ENCODE measurements around the gene EN2. TPM values are rescaled to one million over a fixed set of nuclear protein-coding genes. Genes with fewer than 3 reads are reported as not detected.

The EN2 gene
- total and polyA plus RNA-seq, 10 of the 15 experiments (the other 5 are each of a cell fraction or from before 2014, with no cell fraction given) = not detected

GRCh38 chr7:155431231-155431630 is 26.7 kb upstream of the EN2 start (continued):
- TF ChIP-seq ZBTB33 (IDR thresholded peaks at IDR 0.05) = no peak
- no peak for TF ChIP-seq CREB1 (IDR thresholded peaks at IDR 0.05; ENCODE audit: low read depth)

- H3K36me3 ChIP-seq (ENCODE audit: control insufficient read depth in 2 of 2, insufficient read depth in 2 of 2, low read length in 1 of 2) = no peaks in the 10 kb centered on the region
- H3K79me2 ChIP-seq (ENCODE audit: control insufficient read depth, insufficient read depth, low read length) = no peaks in the 10 kb centered on the region
- in situ Hi-C loops (cut with MboI) (no loop called here), intact Hi-C loops (cut with micrococcal nuclease; ENCODE audit: unreplicated experiment) (no loop called here)
- H3K27ac ChIP-seq (ENCODE audit: control insufficient read depth, insufficient read depth) = no peak overlapping the region
- H3K4me2 ChIP-seq (ENCODE audit: control insufficient read depth, insufficient read depth) = no peak overlapping the region
- no peaks in the 10 kb centered on the region for H4K20me1 ChIP-seq (ENCODE audit: control insufficient read depth, insufficient read depth)
- no peak overlapping the region for H3K4me3 ChIP-seq
- no peaks in the 10 kb centered on the region for H3K4me1 ChIP-seq (ENCODE audit: control insufficient read depth, insufficient read depth, low read length)
- DNase-seq (ENCODE audit: low read depth, low spot score) (no peak), ATAC-seq (no peak), FAIRE-seq (no peak)
- no peak overlapping the region for H3K9ac ChIP-seq (ENCODE audit: control insufficient read depth, insufficient read depth, low read length)
- 57% methylated on average over 14 of the region's 14 CpGs for WGBS (ENCODE audit: insufficient coverage, insufficient replicate concordance, low lambda C conversion rate, missing lambda C conversion rate)
- BruUV-seq (replicated peaks) = no TSS peak
- H2AFZ ChIP-seq (ENCODE audit: control insufficient read depth, low read depth, low read length) = no peak overlapping the region
- TF ChIP-seq IRF3 (IDR thresholded peaks at IDR 0.05) (no peak), BCL11A (IDR thresholded peaks at IDR 0.05; ENCODE audit: low read depth, low read length) (no peak), BHLHE40 (IDR thresholded peaks at IDR 0.05; ENCODE audit: borderline replicate concordance in 1 of 2, low read depth in 2 of 2, low read length in 1 of 2) (no peak), FOXK2 (IDR thresholded peaks at IDR 0.05) (no peak), FOXM1 (IDR thresholded peaks at IDR 0.05; ENCODE audit: low read depth, low read length) (no peak), NBN (IDR thresholded peaks at IDR 0.05) (no peak), RELA (IDR thresholded peaks at IDR 0.05; ENCODE audit: borderline replicate concordance, partially characterized antibody) (no peak), CEBPB (IDR thresholded peaks at IDR 0.05; ENCODE audit: borderline replicate concordance in 1 of 2, low read depth in 2 of 2, low read length in 2 of 2) (no peak), NFIC (IDR thresholded peaks at IDR 0.05; ENCODE audit: low read depth, low read length) (no peak), GABPA (IDR thresholded peaks at IDR 0.05; ENCODE audit: low read depth) (no peak), RFX5 (IDR thresholded peaks at IDR 0.05; ENCODE audit: low read depth, low read length) (no peak), ELK1 (IDR thresholded peaks at IDR 0.05; ENCODE audit: low read depth, low read length) (no peak), SUPT20H (IDR thresholded peaks at IDR 0.05; ENCODE audit: borderline replicate concordance, control insufficient read depth, low read depth, low read length) (no peak)
- RAD21 ChIA-PET (ENCODE audit: unreplicated experiment) = no interaction called here
- POLR2A ChIA-PET = no interaction called here
- no peaks in the 10 kb centered on the region for H3K9me3 ChIP-seq (replicated peaks; ENCODE audit: control insufficient read depth, insufficient read depth, low read length)
- SMC1A ChIA-PET (ENCODE audit: uncharacterized antibody, unreplicated experiment) = no interaction called here
- H3K27me3 ChIP-seq (replicated peaks in 1 of 2; ENCODE audit: control insufficient read depth in 2 of 2, insufficient read depth in 2 of 2, low read length in 1 of 2) = peaks cover 0 to 6% of the 10 kb centered on the region in 2 experiments; a peak in 3 of 4 replicates
- CTCF ChIA-PET = no interaction called here
Measured at GRCh38 chr7:155431711-155432110, 26.2 kb upstream of the EN2 start.
